NCI-H1417 treated with DMSO at 0.1 percent for 48 hours (cell line): ENCODE measurements around the gene SSX1.
"Not testable (repeated sequence)": the region's sequence is repeated elsewhere in the genome, so short reads cannot be mapped to it uniquely, and the experiment has no call there.

Experiments
- DNase-seq: peaks from one replicate; lab custom pipeline; 2025; lab: John Stamatoyannopoulos, UW

Gene SSX1

GRCh38 chrX:48255062-48255796 is at the start of gene SSX1:
Gene SSX1 (plus strand): TSS chrX:48255392. CDS start chrX:48257242, 1,850 bp downstream.
- not testable (repeated sequence) for DNase-seq

- not testable (repeated sequence) for DNase-seq
These were observed 40.9 kb upstream of the SSX1 start for GRCh38 chrX:48214341-48214740.

GRCh38 chrX:48224196-48224595 is 31.0 kb upstream of the SSX1 start:
- DNase-seq = not testable (repeated sequence)

GRCh38 chrX:48252945-48253344 is 2.2 kb upstream of the SSX1 start:
- not testable (repeated sequence) for DNase-seq

GRCh38 chrX:48274365-48274764 is 19.2 kb downstream of the SSX1 start:
- DNase-seq = not testable (repeated sequence)

GRCh38 chrX:48278958-48279357 is 23.8 kb downstream of the SSX1 start:
- no peak for DNase-seq

- not testable (repeated sequence) for DNase-seq
These were observed 25.5 kb downstream of the SSX1 start for GRCh38 chrX:48280729-48281128.

GRCh38 chrX:48306175-48306574 is 51.0 kb downstream of the SSX1 start:
- no peak for DNase-seq

- not testable (repeated sequence) for DNase-seq
These were observed 58.8 kb downstream of the SSX1 start for GRCh38 chrX:48313996-48314395.
